GM21619 (cell line): ENCODE data around the gene KNOP1.

Experiments
- ATAC-seq: cut with Tn5 transposase; IDR thresholded peaks from one replicate; pipeline ENCODE4 v1.9.1; 2021; ENCODE audit not compliant: unreplicated experiment

Gene KNOP1

GRCh38 chr16:19708296-19709205 is 9.5 kb downstream of the KNOP1 start:
- ATAC-seq: no peak

DNA sequence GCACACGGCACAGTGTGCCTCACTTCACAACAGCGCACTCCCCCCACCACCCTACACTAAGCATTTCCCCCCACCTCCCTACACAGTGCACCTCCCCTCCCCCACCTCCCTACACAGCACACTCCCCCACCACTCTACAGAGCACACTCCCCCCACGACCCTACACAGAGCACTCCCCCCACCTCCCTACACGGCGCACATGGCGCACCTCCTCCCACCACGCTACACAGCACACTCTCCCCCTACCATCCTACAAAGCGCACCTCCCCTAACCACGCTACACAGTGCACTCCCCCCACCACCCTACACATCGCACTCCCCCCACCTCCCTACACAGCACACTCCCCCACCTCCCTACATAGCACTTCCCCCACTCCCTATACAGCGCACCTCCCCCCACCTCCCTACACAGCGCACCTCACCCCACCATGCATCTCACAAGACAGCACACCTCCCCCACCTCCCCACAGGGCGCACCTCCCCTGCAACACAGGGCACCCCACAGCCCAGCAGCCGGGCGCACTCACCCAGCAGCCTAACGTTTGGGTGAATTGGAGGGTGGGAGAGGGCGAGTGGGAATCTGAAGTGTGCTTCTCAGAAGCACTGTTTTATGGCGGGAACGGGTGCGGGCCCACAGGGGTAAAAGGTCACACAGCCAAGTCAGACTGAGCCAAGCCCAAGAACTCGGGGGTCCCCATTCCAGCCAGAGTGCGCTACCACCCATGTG is 10.3 kb downstream of the KNOP1 start:
- no peak for ATAC-seq

DNA sequence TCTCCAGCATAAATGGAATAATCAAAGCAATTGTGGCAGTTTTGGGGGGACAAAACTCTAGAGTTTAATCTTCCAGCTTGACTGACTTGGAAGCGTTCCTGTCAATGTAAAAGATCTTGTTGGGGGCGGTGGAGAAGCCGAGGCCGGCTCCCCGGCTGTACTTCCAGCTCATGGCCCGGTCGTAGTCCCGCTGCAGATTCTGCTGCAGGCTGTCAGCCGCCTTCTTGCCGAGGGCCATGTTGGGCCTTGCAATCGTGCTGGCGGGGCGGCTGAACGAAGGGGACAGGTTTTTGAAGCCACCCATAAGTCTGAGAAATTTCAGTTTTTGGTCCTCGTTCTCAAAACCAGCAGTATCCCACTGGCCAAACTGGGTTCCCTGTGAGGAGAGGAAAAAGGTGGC is 11.2 kb downstream of the KNOP1 start:
- ATAC-seq: no peak

DNA sequence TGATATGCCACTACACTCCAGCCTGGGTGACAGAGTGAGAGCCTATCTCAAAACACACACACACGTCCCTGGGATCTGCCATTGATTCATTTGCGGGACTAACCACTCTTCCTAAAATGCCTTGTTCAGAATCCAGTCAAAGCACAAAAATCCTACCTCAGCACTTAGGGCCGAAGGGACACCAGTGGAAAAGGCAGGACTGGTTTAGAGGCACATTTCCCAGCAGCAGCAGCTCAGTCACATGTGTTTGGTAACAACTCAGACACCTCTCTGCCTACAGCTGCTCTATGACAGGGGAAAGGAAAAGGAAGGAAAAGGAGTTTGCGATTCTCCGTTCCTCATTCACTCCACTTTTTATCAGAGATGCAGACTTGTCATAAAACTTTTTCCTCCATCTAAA is 12.2 kb downstream of the KNOP1 start:
- no peak for ATAC-seq

GRCh38 chr16:19705146-19705501 is 12.9 kb downstream of the KNOP1 start:
- ATAC-seq: no peak

- no peak for ATAC-seq
These were observed 13.5 kb downstream of the KNOP1 start for GRCh38 chr16:19704321-19705145.

GRCh38 chr16:19703172-19703889 is 14.7 kb downstream of the KNOP1 start:
- no peak for ATAC-seq

DNA sequence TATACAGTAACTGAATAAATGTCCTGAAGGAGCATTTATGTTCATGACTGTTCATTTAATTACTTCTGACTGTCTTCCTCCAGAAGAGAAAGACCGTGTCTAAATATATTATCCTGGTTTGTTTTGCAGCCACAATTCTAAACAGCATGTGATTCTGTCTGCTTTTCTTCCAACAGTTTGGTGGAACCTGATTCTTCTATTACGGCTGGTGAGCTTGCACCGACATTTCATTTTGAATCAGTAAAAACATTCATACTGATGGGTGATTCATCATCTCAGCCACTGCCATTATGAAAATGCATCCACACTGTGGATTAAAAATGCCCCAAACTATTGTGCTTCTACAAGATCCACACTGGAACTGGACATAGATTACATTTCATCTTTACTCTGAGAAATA is 16.9 kb downstream of the KNOP1 start:
- ATAC-seq: no peak

DNA sequence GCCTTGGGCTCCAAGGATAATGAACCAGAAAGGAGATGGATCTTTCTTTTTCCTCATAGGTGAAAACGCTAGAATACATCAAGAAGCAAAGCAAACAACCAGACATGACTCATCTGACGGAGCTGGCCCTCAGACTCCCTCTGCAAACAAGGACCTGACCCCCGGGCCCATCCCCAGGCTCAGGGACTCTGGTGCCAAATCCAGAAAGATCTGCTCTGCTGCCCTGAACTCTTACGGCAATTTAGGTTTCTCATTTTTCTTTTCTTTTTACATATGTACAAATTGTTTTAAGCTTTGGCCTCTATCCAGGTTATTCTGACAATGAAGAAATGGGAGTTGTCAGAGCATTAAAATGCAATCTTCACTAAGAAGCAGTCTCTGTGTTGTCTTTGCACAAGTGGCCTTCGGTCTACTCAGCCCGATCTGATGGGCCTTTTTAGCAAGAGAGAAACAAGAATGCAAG is 17.7 kb downstream of the KNOP1 start:
- no peak for ATAC-seq

GRCh38 chr16:19699472-19699871 is 18.6 kb downstream of the KNOP1 start:
- ATAC-seq: no peak

GRCh38 chr16:19698480-19699465 is 19.3 kb downstream of the KNOP1 start:
- ATAC-seq: no peak

GRCh38 chr16:19697756-19698318 is 20.2 kb downstream of the KNOP1 start:
- no peak for ATAC-seq

DNA sequence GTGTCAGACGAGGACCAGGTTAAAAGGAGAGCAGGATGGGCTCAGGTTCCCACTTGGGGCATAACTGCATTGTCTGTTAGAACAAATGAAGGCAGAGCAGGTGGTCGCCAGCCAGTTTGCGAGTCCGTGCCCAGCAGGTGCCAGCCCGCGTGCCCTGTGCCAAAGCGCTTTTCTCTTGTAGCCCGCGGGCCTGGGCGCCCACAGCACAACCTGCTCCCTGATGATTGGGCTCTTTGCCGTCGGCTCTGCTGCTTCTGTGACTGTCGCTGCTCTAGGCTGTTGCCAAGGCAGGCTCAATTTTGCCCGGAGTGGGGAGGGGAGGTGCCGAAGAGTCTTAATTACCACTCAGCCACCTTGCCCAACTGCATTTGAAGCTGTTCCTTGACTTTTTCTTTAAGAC is 21.1 kb downstream of the KNOP1 start:
- ATAC-seq: no peak

DNA sequence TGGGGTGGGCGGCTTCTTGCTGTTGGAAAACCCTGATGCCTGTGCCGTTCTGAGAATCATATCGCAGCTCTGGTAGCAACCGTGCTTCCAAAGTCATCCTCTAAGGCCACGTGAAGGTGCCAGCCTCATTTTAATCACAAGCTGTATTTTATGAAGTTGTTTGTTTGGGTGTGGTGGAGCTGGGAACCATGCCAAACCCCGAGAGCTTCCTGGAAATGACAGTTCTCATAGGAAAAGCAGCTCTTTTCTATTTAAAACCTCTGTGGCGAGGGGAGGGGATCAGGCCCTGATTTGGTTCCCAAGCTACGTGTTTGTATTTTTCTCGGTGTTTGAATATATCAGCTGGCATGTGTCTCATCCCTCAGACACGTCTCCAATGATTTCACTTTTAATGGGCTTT is 21.7 kb downstream of the KNOP1 start:
- no peak for ATAC-seq

- ATAC-seq: no peak
These were observed 23.0 kb downstream of the KNOP1 start for GRCh38 chr16:19694989-19695388.

DNA sequence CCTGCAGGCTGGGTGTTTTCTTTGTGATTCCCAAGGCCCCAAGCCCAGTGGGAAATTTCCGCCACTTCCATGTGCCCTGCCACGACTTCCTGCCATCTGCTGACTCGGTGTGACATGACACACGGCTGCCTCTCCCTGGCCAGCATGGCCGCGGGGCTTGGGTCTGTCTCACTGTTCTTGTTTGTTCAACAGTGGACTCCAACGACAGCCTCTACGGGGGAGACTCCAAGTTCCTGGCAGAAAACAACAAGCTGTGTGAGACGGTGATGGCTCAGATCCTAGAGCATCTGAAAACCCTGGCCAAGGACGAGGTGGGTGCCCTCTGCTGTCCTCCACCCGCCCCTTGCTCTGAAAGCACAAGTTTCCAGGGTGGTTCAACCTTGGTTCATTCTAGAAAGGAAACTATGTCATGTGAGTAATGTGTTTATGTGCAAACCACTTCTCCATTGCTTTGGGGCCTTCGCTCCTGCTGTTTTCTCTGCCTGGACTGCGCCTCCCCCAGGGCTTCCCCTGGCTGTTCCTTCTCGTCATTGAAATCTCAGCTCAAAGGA is 26.8 kb downstream of the KNOP1 start:
- ATAC-seq: no peak

DNA sequence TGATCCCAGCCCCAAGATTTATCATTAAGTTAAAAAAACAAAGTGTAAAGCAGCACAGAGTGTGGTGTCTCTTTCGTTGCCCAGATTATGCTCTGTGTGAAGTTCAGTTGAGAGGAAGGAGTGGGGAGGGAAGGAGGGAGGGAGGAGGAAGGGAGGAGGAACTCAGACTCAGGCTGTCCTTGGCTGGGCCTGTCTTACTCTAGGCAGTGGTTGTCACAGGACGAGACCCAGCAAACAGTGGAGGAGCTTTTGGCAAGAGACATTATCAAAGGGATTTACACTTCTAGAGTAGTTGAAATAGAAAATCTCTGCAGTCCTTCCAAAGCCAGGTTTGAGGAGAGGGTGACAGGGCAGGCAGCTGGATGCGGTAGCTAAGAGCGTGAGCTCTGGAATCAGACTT is 27.8 kb downstream of the KNOP1 start:
- ATAC-seq: no peak

DNA sequence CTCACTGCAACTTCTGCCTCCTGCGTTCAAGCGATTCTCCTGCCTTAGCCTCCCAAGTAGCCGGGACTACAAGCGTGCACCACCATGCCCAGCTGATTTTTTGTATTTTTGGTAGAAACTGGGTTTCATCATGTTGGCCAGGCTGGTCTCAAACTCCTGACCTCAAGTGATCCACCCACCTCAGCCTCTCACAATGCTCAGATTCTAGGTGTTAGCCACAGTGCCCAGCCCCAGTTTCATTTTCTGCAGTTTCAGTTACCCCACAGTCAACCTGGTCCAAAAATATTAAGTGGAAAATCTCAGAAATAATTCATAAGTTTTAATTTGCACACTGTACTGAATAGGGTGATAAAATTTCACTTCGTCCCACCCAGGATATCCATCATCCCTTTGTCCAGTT is 28.7 kb downstream of the KNOP1 start:
- ATAC-seq: no peak
